ENCODE data around the gene CLDN24. TPM values are rescaled to one million over a fixed set of nuclear protein-coding genes. Genes with fewer than 3 reads are reported as not detected.

CLDN24 gene
- total and polyA plus RNA-seq, 7 experiments from 2014 or later, result not detected

- Mint-ChIP-seq H3K27ac (no peak overlapping the region), H3K36me3 (peaks cover 0 to 52% (median 20%) of the 10 kb centered on the region in 5 donors)
- POLR2A ChIA-PET, result no interaction called here
These were observed 37.3 kb downstream of the CLDN24 start for GRCh38 chr4:183284965-183285364.

GRCh38 chr4:183284258-183284785 lies 37.9 kb downstream of the CLDN24 start:
- POLR2A ChIA-PET, result no interaction called here
- no peak for ATAC-seq
- H3K27me3 Mint-ChIP-seq, result peaks cover 0 to 2% (median 0%) of the 10 kb centered on the region in 5 donors

More at GRCh38 chr4:183284965-183285364, 37.3 kb downstream of the CLDN24 start:
- no peak overlapping the region for H3K4me3 Mint-ChIP-seq
- H3K4me1 Mint-ChIP-seq, result no peaks in the 10 kb centered on the region
- Histone ChIP-seq H3K4me1 (ENCODE audit: control insufficient read depth in 2 of 2, insufficient read depth in 2 of 2, low read length in 2 of 2) (no peaks in the 10 kb centered on the region), H3K27ac (ENCODE audit: low read depth, low read length) (no peak overlapping the region), H3K4me3 (ENCODE audit: low read length) (no peak overlapping the region), H3K9me3 (ENCODE audit: control insufficient read depth in 2 of 3, low read length in 3 of 3) (no peaks in the 10 kb centered on the region), H3K36me3 (ENCODE audit: control insufficient read depth in 2 of 3, insufficient read depth in 3 of 3, low read length in 3 of 3) (no peaks in the 10 kb centered on the region), H3K27me3 (ENCODE audit: control insufficient read depth in 2 of 2, insufficient read depth in 2 of 2, low read length in 2 of 2) (no peaks in the 10 kb centered on the region)
- ATAC-seq (no peak), DNase-seq (no peak)
- intact Hi-C loops (cut with micrococcal nuclease), result no loop called here
- H3K27me3 Mint-ChIP-seq, result peaks cover 0 to under 1% (median 0%) of the 10 kb centered on the region in 5 donors
- CTCF ChIA-PET, result no interaction called here
- H3K9me3 Mint-ChIP-seq, result no peaks in the 10 kb centered on the region

DNA sequence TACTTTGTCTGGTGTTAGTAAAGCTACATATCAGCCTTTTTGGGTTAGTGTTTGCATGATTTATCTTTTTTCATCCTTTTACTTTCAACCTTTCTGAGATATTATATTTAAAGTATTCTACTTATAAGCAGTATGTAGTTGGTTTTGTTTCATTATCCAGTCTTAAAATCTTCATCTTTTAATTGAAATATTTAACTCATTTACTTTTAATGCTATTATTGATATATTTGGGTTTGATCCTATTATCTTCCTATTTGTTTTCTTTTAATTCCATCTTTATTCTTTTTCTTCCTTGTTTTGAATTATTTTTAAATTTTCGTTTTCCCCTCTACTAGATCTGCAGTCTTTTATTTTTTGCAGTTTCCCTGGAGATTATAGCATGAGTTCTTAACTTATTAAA lies 46.1 kb downstream of the CLDN24 start:
- ChIA-PET POLR2A (no interaction called here), CTCF (no interaction called here)
- no peak overlapping the region for H3K4me3 ChIP-seq (ENCODE audit: low read length)
- peaks cover 0 to 5% (median 0%) of the 10 kb centered on the region in 3 experiments for H3K9me3 ChIP-seq (ENCODE audit: control insufficient read depth in 2 of 3, low read length in 3 of 3)
- Mint-ChIP-seq H3K36me3 (peaks cover 0 to 53% (median 40%) of the 10 kb centered on the region in 5 donors), H3K4me3 (no peak overlapping the region), H3K4me1 (no peaks in the 10 kb centered on the region), H3K27ac (no peak overlapping the region), H3K9me3 (peaks cover 4 to 32% (median 22%) of the 10 kb centered on the region in 11 donors), H3K27me3 (peaks cover 0 to 2% (median 0%) of the 10 kb centered on the region in 5 donors)
- DNase-seq (no peak), ATAC-seq (no peak)
- H3K27me3 ChIP-seq (ENCODE audit: control insufficient read depth in 2 of 2, insufficient read depth in 2 of 2, low read length in 2 of 2), result no peaks in the 10 kb centered on the region
- intact Hi-C loops (cut with micrococcal nuclease), result no loop called here
- no peak overlapping the region for H3K27ac ChIP-seq (ENCODE audit: low read depth, low read length)
- no peaks in the 10 kb centered on the region for H3K36me3 ChIP-seq (ENCODE audit: control insufficient read depth in 2 of 3, insufficient read depth in 3 of 3, low read length in 3 of 3)
- no peaks in the 10 kb centered on the region for H3K4me1 ChIP-seq (ENCODE audit: control insufficient read depth in 2 of 2, insufficient read depth in 2 of 2, low read length in 2 of 2)

More at GRCh38 chr4:183284258-183284785, 37.9 kb downstream of the CLDN24 start:
- H3K4me1 Mint-ChIP-seq, result no peaks in the 10 kb centered on the region
- Histone ChIP-seq H3K4me3 (ENCODE audit: low read length) (no peak overlapping the region), H3K27ac (ENCODE audit: low read depth, low read length) (no peak overlapping the region), H3K36me3 (ENCODE audit: control insufficient read depth in 2 of 3, insufficient read depth in 3 of 3, low read length in 3 of 3) (no peaks in the 10 kb centered on the region), H3K9me3 (ENCODE audit: control insufficient read depth in 2 of 3, low read length in 3 of 3) (no peaks in the 10 kb centered on the region), H3K4me1 (ENCODE audit: control insufficient read depth in 2 of 2, insufficient read depth in 2 of 2, low read length in 2 of 2) (no peaks in the 10 kb centered on the region), H3K27me3 (ENCODE audit: control insufficient read depth in 2 of 2, insufficient read depth in 2 of 2, low read length in 2 of 2) (no peaks in the 10 kb centered on the region)
- CTCF ChIA-PET, result no interaction called here
- intact Hi-C loops (cut with micrococcal nuclease), result no loop called here
- no peak for DNase-seq
- no peak overlapping the region for H3K27ac Mint-ChIP-seq
- H3K9me3 Mint-ChIP-seq, result no peaks in the 10 kb centered on the region
- H3K36me3 Mint-ChIP-seq, result peaks cover 0 to 56% (median 18%) of the 10 kb centered on the region in 5 donors
- no peak overlapping the region for H3K4me3 Mint-ChIP-seq

- no peaks in the 10 kb centered on the region for H3K36me3 ChIP-seq (ENCODE audit: control insufficient read depth in 2 of 3, insufficient read depth in 3 of 3, low read length in 3 of 3)
- peaks cover 0 to 46% (median 38%) of the 10 kb centered on the region in 5 donors for H3K36me3 Mint-ChIP-seq
- peaks cover 4 to 32% (median 22%) of the 10 kb centered on the region in 11 donors for H3K9me3 Mint-ChIP-seq
- intact Hi-C loops (cut with micrococcal nuclease), result no loop called here
- no peaks in the 10 kb centered on the region for H3K27me3 ChIP-seq (ENCODE audit: control insufficient read depth in 2 of 2, insufficient read depth in 2 of 2, low read length in 2 of 2)
- no peak for ATAC-seq
- H3K9me3 ChIP-seq (ENCODE audit: control insufficient read depth in 2 of 3, low read length in 3 of 3), result peaks cover 0 to 5% (median 0%) of the 10 kb centered on the region in 3 experiments
- CTCF ChIA-PET, result no interaction called here
- POLR2A ChIA-PET, result no interaction called here
- no peaks in the 10 kb centered on the region for H3K4me1 ChIP-seq (ENCODE audit: control insufficient read depth in 2 of 2, insufficient read depth in 2 of 2, low read length in 2 of 2)
- H3K4me1 Mint-ChIP-seq, result no peaks in the 10 kb centered on the region
- H3K4me3 Mint-ChIP-seq, result no peak overlapping the region
- no peak for DNase-seq
- no peak overlapping the region for H3K4me3 ChIP-seq (ENCODE audit: low read length)
- no peak overlapping the region for H3K27ac Mint-ChIP-seq
- no peak overlapping the region for H3K27ac ChIP-seq (ENCODE audit: low read depth, low read length)
- no peaks in the 10 kb centered on the region for H3K27me3 Mint-ChIP-seq
These were observed 49.8 kb downstream of the CLDN24 start for GRCh38 chr4:183272384-183272783.

Other genes with a start within 250 kb of the CLDN24 start
- 10 to 100 TPM in 3 of 5 experiments, 1 to 10 TPM in 1, under 1 TPM in 1; 0.07 to 13.8 (median 10.9) TPM for gene WWC2, start 223.2 kb downstream of the CLDN24 start, total RNA-seq
- 1 to 10 TPM; 1.8 to 1.9 TPM for gene WWC2, start 223.2 kb downstream of the CLDN24 start, polyA plus RNA-seq
- gene CLDN22, start 2.1 kb downstream of the CLDN24 start, total RNA-seq, result not detected
- not detected for gene CLDN22, start 2.1 kb downstream of the CLDN24 start, polyA plus RNA-seq
- 10 to 100 TPM; 24.9 to 58.2 (median 44.4) TPM for gene CDKN2AIP, start 122.2 kb upstream of the CLDN24 start, total RNA-seq
- 10 to 100 TPM; 38.7 to 55.5 TPM for gene CDKN2AIP, start 122.2 kb upstream of the CLDN24 start, polyA plus RNA-seq
- gene ING2, start 182.6 kb upstream of the CLDN24 start, total RNA-seq, result 10 to 100 TPM in 4 of 5 experiments, 1 to 10 TPM in 1; 9.6 to 15.1 (median 11.0) TPM
- gene ING2, start 182.6 kb upstream of the CLDN24 start, polyA plus RNA-seq, result 10 to 100 TPM; 11.2 to 16.7 TPM